ENCODE measurements around the gene PLD1. TPM values are rescaled to one million over a fixed set of nuclear protein-coding genes. Genes with fewer than 3 reads are reported as not detected.
A peak's percentile ranks its signal among the peaks of the same experiment; 100 is the strongest.

Gene PLD1
- total RNA-seq, 2 experiments from 2014 or later: 0.22 to 1.0 TPM

DNA sequence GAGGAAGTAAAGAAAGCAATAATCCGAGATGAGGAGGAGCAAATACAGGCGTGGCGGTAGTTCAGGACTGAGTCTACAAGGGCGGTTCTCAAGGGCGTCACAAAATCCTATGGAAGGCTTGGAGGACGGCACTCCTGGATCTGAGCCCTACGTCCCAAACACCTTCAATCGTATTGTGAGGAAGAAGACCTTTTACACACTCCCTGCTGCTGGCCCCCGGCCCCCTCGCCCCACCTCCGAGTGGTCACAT, 747 bp downstream of the PLD1 start:
- Mint-ChIP-seq H3K27me3 (peaks cover 53% of the 10 kb centered on the region), H3K36me3 (ENCODE audit: low read depth) (no peaks in the 10 kb centered on the region), H3K4me3 (peak overlapping the region; percentile 85), H3K9me3 (no peaks in the 10 kb centered on the region), H3K4me1 (ENCODE audit: low read depth) (peaks cover 11% of the 10 kb centered on the region), H3K27ac (no peak overlapping the region)
- Histone ChIP-seq H3K36me3 (ENCODE audit: insufficient read depth, low read length) (no peaks in the 10 kb centered on the region), H3K4me1 (ENCODE audit: insufficient read depth, low read length) (peaks cover 17% of the 10 kb centered on the region), H3K9me3 (ENCODE audit: control insufficient read depth in 1 of 2, insufficient read depth in 1 of 2, low read length in 2 of 2) (no peaks in the 10 kb centered on the region), H3K4me3 (ENCODE audit: low read length) (peak overlapping the region; percentile 64), H3K27me3 (ENCODE audit: control insufficient read depth in 1 of 2, insufficient read depth in 2 of 2, low read length in 2 of 2) (peaks cover 16 to 26% of the 10 kb centered on the region in 2 experiments), H3K27ac (ENCODE audit: low read depth in 1 of 2, low read length in 2 of 2) (no peak overlapping the region)
- POLR2A ChIA-PET: no interaction called here
- no peak for DNase-seq
- intact Hi-C loops (cut with DNase I, micrococcal nuclease): no loop called here
- CTCF ChIA-PET: interaction anchor here (0.6 kb wide), 1 partner anchor 46 kb away, joined by 3 read pairs; no protein-coding TSS in a partner anchor
- no peak for ATAC-seq (ENCODE audit: poor library complexity)
- TF ChIP-seq, protein P1, sequence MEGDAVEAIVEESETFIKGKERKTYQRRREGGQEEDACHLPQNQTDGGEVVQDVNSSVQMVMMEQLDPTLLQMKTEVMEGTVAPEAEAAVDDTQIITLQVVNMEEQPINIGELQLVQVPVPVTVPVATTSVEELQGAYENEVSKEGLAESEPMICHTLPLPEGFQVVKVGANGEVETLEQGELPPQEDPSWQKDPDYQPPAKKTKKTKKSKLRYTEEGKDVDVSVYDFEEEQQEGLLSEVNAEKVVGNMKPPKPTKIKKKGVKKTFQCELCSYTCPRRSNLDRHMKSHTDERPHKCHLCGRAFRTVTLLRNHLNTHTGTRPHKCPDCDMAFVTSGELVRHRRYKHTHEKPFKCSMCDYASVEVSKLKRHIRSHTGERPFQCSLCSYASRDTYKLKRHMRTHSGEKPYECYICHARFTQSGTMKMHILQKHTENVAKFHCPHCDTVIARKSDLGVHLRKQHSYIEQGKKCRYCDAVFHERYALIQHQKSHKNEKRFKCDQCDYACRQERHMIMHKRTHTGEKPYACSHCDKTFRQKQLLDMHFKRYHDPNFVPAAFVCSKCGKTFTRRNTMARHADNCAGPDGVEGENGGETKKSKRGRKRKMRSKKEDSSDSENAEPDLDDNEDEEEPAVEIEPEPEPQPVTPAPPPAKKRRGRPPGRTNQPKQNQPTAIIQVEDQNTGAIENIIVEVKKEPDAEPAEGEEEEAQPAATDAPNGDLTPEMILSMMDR (IDR thresholded peaks at IDR 0.05): no peak

- TF ChIP-seq, protein P1 (IDR thresholded peaks at IDR 0.05): no peak
- H3K27me3 ChIP-seq (ENCODE audit: control insufficient read depth in 1 of 2, insufficient read depth in 2 of 2, low read length in 2 of 2): peaks cover 16 to 26% of the 10 kb centered on the region in 2 experiments
- H3K4me3 ChIP-seq (ENCODE audit: low read length): no peak overlapping the region
- ChIA-PET POLR2A (no interaction called here), CTCF (no interaction called here)
- peaks cover 37% of the 10 kb centered on the region for H3K27me3 Mint-ChIP-seq
- DNase-seq (no peak), ATAC-seq (ENCODE audit: poor library complexity) (no peak)
- H3K27ac ChIP-seq (ENCODE audit: low read depth in 1 of 2, low read length in 2 of 2): no peak overlapping the region
- no peaks in the 10 kb centered on the region for H3K9me3 Mint-ChIP-seq
- H3K4me1 ChIP-seq (ENCODE audit: insufficient read depth, low read length): peaks cover 17% of the 10 kb centered on the region
- H3K4me3 Mint-ChIP-seq: peak overlapping the region; percentile 50
- H3K36me3 ChIP-seq (ENCODE audit: insufficient read depth, low read length): no peaks in the 10 kb centered on the region
- H3K4me1 Mint-ChIP-seq (ENCODE audit: low read depth): peaks cover 11% of the 10 kb centered on the region
- intact Hi-C loops (cut with DNase I, micrococcal nuclease): no loop called here
- H3K27ac Mint-ChIP-seq: no peak overlapping the region
- H3K9me3 ChIP-seq (ENCODE audit: control insufficient read depth in 1 of 2, insufficient read depth in 1 of 2, low read length in 2 of 2): no peaks in the 10 kb centered on the region
- H3K36me3 Mint-ChIP-seq (ENCODE audit: low read depth): no peaks in the 10 kb centered on the region
Observed at GRCh38 chr3:171807806-171808205, 2.5 kb downstream of the PLD1 start.

- no peaks in the 10 kb centered on the region for H3K36me3 ChIP-seq (ENCODE audit: insufficient read depth, low read length)
- no peaks in the 10 kb centered on the region for H3K9me3 Mint-ChIP-seq
- H3K27me3 Mint-ChIP-seq: peaks cover 40% of the 10 kb centered on the region
- POLR2A ChIA-PET: no interaction called here
- no peak overlapping the region for H3K27ac ChIP-seq (ENCODE audit: low read depth in 1 of 2, low read length in 2 of 2)
- no peaks in the 10 kb centered on the region for H3K9me3 ChIP-seq (ENCODE audit: control insufficient read depth in 1 of 2, insufficient read depth in 1 of 2, low read length in 2 of 2)
- ATAC-seq (ENCODE audit: poor library complexity) (no peak), DNase-seq (no peak)
- intact Hi-C loops (cut with DNase I, micrococcal nuclease): no loop called here
- TF ChIP-seq, protein P1 (IDR thresholded peaks at IDR 0.05): no peak
- peaks cover 16 to 26% of the 10 kb centered on the region in 2 experiments for H3K27me3 ChIP-seq (ENCODE audit: control insufficient read depth in 1 of 2, insufficient read depth in 2 of 2, low read length in 2 of 2)
- H3K4me3 ChIP-seq (ENCODE audit: low read length): no peak overlapping the region
- CTCF ChIA-PET: no interaction called here
- H3K4me3 Mint-ChIP-seq: no peak overlapping the region
- peaks cover 11% of the 10 kb centered on the region for H3K4me1 Mint-ChIP-seq (ENCODE audit: low read depth)
- H3K36me3 Mint-ChIP-seq (ENCODE audit: low read depth): no peaks in the 10 kb centered on the region
- H3K4me1 ChIP-seq (ENCODE audit: insufficient read depth, low read length): peaks cover 17% of the 10 kb centered on the region
- no peak overlapping the region for H3K27ac Mint-ChIP-seq
Observed at GRCh38 chr3:171807129-171807675, 3.1 kb downstream of the PLD1 start.

Measured in CD4-positive, alpha-beta T cell (primary cell).